GM19239 (cell line): ENCODE data around the gene HOXD4.

Experiments used
- DNase-seq: peaks from one replicate; pipeline ENCODE4 v3.0.0; 2011; ENCODE audit warnings: low spot score; ENCODE audit not compliant: insufficient read length
- FAIRE-seq: peaks from 2 replicates; lab custom pipeline; 2011; peaks lifted over from hg19 to GRCh38; lab: Jason Lieb, UNC

The HOXD4 gene

GRCh38 chr2:176154576-176155252 lies 3.4 kb downstream of the HOXD4 start:
- no peak for FAIRE-seq

GRCh38 chr2:176155356-176156044 lies 4.2 kb downstream of the HOXD4 start:
- FAIRE-seq (no peak), DNase-seq (no peak)

More at GRCh38 chr2:176154576-176155252, 3.4 kb downstream of the HOXD4 start:
- no peak for DNase-seq

- FAIRE-seq, result no peak
Measured at GRCh38 chr2:176156301-176156806, 5.0 kb downstream of the HOXD4 start.

GRCh38 chr2:176156807-176157498 lies 5.6 kb downstream of the HOXD4 start, which contains the start of gene HOXD3:
Gene HOXD3, plus strand, starts transcription at chr2:176157307. Its CDS starts 11,808 bp downstream, at chr2:176169115.
- DNase-seq (no peak), FAIRE-seq (no peak)

More at GRCh38 chr2:176156301-176156806, 5.0 kb downstream of the HOXD4 start:
- DNase-seq, result no peak

GRCh38 chr2:176157499-176158185 lies 6.3 kb downstream of the HOXD4 start:
- FAIRE-seq (no peak), DNase-seq (no peak)

GRCh38 chr2:176158186-176158591 lies 6.8 kb downstream of the HOXD4 start:
- no peak for FAIRE-seq
- no peak for DNase-seq

GRCh38 chr2:176158855-176159662 lies 7.7 kb downstream of the HOXD4 start:
- DNase-seq (no peak), FAIRE-seq (no peak)

GRCh38 chr2:176159663-176160250 lies 8.4 kb downstream of the HOXD4 start:
- FAIRE-seq (no peak), DNase-seq (no peak)

GRCh38 chr2:176160251-176160985 lies 9.1 kb downstream of the HOXD4 start:
- DNase-seq (no peak), FAIRE-seq (no peak)

GRCh38 chr2:176160986-176161824 lies 9.9 kb downstream of the HOXD4 start:
- DNase-seq, result no peak

GRCh38 chr2:176161825-176162626 lies 10.7 kb downstream of the HOXD4 start:
- DNase-seq (no peak), FAIRE-seq (no peak)

More at GRCh38 chr2:176160986-176161824, 9.9 kb downstream of the HOXD4 start:
- FAIRE-seq, result no peak

- FAIRE-seq, result no peak
Measured at GRCh38 chr2:176162911-176163671, 11.7 kb downstream of the HOXD4 start.

GRCh38 chr2:176163672-176164056 lies 12.3 kb downstream of the HOXD4 start:
- FAIRE-seq, result no peak
- DNase-seq, result no peak

More at GRCh38 chr2:176162911-176163671, 11.7 kb downstream of the HOXD4 start:
- no peak for DNase-seq

GRCh38 chr2:176164201-176164600 lies 12.9 kb downstream of the HOXD4 start:
- FAIRE-seq, result no peak
- DNase-seq, result no peak

- DNase-seq (no peak), FAIRE-seq (no peak)
Measured at GRCh38 chr2:176164611-176165369, 13.4 kb downstream of the HOXD4 start.
